HG02943 (cell line): ENCODE measurements around the gene SPDYE4.

Experiments
- ATAC-seq: cut with Tn5 transposase; IDR thresholded peaks from one replicate; pipeline ENCODE4 v1.9.1; 2021; ENCODE audit warnings: mild to moderate bottlenecking, low read depth, moderate library complexity; ENCODE audit not compliant: unreplicated experiment

The SPDYE4 gene

DNA sequence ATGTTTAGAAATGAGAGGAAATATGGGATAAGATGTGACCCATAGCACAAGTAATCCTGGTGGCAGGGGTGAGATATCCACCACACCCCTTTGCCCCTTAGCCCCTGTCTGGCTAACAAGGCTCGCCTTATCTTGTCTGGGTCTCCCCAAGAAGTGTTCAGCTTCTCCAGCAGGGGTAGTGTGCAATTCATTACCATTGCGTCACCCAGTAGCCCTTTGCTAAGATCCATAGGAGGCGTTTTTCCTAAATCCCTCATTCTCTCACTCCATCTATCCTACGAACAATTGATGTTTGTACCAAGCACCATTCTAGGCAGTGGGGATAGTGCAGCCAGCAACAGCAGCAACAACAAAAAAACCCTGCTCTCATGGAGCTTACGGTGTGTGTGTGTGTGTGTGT is 44.5 kb downstream of the SPDYE4 start:
- no peak for ATAC-seq

DNA sequence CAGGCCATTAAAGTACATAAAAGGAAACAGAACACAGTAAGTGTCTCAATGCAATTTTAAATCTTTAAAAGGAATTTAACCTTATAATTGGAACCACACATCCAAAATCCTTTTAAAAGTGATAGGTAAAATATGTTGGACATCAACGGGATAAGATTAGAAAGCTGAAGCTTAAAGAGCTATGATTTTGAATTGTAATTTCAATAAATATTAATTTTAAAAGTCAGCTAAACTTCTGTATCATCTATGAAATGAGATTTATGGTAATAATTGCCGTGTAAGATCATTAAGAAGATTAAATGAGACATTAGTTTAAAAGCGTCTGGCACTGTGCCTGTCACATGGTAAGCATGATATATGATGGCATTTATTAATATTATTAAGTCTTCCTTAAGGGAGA is 45.0 kb downstream of the SPDYE4 start:
- no peak for ATAC-seq

DNA sequence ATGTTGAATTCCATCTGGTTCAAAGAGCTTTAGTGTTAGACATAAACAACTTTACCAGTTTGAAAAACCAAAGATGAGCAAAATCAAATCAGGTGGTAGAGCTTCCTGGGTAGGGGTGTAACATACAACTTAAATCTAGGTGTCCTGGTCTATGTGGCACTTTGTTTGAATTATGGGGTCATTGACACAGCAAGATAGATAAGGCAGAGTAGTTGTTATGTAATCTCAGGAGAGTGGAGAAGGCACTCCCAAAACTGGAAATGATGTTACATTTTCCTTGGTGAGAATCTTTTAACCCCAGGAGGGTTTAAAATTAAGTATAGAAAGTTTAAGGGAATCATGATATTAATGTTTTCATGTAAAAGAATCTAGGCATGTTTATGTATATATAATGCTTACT is 45.6 kb downstream of the SPDYE4 start:
- no peak for ATAC-seq

DNA sequence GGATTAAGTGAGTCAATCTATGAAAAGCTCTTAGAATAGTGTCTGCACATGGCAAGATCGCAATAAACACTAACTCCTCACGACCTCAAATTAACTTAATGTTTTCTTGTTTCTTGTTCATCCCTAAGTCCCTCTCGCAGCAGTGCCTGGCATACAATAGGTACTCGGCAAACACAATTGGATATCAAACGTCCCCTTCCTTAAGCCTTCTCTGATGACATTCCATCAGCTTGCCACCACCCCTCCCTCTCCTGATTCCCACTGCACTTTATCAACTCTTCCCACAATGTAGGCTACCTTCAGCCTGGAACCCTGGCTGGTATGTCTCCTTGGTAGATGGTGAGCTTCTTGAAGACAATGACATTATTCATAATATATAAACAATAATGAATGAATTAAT is 47.1 kb downstream of the SPDYE4 start:
- ATAC-seq: no peak

DNA sequence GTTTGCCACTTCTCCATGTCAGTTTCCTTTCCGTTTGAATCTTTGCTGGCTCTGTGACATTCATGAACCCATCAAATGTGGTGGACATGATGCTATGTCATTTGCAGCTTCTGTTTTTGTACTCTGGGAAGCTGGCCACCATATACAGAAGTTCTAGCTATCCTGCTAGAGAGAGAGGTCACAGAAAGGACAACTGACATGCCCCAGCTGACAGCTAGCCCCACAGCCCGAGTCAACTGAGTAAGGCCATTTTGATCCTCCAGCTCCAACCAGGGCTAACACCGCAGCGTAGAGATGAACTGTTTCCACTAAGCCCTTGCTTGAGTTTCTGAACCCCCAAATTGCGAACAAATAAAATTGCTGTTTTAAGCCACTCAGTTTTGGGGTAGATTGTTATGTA is 47.5 kb downstream of the SPDYE4 start:
- ATAC-seq: no peak

DNA sequence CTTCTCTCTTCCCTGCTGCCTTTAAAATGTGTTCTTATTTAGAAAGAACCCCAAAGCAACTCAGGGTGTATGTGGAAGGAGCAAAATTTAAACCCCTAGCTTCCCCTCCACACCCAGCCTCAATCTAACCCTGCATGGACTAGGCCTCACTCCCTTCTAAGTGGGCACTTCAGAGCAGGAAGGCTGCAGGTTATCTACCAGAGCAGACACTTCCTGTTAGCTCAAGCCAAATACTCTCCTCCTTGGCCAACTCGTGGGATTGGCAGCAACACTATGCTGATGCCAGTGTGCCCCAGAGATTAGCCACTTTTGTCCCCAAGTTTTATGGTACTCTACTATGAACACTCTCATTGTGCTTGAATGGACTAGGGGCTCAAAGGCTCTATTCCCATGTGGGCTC is 49.3 kb downstream of the SPDYE4 start:
- ATAC-seq: no peak

DNA sequence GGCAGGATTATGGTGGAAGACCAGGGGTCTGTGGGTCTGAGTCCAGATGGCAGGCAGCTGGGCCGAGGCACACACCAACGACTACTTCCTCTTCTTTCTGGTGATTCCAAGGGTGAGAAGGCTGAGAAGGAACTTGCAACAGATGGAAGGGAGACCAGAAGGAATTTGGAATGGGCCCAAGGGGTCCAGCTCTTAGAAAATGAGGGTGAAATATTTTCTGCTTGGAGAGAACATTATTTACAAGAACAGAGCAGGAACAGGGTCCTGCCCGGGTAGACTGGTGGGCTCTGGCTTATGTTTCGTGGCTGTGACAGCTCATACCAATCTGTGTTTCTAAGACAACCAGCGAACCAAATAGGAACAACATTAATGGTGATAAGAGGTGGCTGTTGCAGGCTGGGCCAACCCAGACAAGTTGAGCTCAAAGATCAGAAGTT is 50.3 kb downstream of the SPDYE4 start:
- no peak for ATAC-seq

DNA sequence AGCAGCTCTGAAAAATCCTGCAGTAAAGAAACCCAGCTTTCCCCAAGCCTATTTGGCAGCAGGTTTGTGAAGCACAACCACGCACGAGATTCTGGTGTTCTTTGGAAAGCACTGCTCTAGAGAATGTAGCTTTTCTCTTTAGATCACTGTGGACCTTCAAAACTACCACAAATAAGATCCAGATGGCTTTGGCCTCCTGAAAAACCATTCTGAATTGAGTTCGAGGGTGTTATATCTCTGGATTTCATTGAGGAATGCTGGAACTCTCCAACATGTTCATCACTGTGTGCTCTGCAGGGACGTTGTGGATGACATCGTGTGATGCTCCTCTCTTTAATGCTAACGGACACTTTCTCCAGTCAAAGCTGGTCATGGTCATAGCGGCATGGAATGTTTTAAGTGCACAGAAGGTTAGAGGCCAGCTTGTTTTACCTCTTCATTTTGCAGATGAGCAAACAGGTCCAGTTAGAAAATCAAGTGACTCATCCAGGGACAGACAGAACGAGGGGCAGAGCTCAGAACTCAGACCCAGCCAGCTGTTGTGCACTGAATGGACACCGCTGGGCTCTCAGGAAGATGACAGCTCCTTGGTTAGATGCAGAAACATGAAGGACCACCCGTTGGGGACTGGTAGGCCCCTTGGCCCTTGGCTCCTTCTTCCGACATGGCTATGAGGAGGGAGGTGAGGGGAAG is 50.9 kb downstream of the SPDYE4 start:
- no peak for ATAC-seq

DNA sequence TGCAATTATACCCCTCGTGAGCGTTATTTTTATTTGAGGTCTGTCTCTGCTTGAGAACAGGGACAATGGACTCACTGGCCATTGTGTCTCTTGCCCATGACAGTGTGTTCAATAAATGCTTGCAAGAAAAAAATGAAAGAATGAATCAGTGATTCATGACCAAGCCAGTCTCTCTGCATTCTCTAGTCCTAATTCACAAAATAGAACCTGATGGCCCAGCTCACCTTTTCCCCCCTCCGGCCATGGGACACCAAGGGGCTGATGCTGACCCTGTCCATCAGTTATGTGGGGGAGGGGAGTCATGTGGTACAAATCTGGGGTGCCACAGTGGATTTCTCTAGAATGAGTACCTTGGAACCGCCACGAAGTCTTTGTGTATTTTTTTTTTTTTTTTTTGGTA is 51.9 kb downstream of the SPDYE4 start:
- ATAC-seq: no peak

DNA sequence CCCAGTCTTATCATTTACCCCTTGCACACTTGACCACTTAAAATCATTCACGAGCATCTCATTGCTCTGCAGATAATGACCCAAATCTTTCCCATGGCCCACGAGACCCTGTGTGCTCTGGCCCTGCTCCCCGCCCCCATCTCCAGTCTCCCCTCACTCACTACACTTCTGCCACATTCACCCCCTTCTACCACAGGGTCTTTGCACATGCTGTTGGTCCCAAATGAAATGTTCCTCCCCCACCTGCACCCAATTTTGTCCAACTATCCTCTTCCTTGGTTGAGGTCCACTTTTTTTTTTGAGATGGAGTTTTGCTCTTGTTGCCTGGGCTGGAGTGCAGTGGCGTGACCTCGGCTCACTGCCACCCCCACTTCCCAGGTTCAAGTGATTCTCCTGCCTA is 52.9 kb downstream of the SPDYE4 start:
- ATAC-seq: no peak

DNA sequence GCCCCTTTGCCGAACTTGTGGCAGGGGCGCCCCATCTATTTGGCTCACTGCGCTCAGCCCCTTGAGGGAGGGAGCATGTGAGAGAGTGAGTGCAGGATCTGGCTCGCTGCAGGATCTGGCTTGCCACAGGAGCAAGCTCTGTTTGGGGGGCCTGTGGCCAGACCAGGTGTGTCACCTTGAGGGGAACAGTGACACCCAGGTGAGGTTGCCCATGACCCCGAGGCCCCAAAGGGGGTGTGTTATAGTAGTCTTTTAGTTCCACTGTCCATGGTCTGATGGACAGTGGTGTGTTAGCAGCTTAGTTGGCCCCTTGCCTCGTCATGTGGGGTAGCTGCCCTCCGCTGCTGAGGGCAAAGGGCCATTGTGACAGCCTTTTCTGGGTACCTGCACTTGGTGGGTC is 55.3 kb downstream of the SPDYE4 start:
- no peak for ATAC-seq

DNA sequence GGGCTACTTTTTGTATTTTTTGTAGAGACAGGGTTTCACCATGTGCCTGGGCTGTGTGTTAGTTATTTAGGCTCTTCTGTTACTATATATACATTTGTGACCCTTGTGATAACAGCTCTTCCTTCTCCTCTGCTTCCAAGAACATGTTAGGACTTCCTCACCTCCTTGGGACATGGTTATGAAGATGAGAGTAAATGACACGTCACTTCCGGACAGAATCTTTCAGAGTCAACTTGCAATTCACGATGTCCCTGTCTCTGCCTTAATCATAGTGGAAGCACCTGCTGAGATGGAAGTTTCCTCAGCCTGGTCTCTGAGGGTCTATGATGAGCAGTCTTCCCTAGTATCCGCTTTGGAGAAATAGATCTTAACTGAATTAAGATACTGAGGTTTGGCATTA is 56.6 kb downstream of the SPDYE4 start:
- no peak for ATAC-seq

DNA sequence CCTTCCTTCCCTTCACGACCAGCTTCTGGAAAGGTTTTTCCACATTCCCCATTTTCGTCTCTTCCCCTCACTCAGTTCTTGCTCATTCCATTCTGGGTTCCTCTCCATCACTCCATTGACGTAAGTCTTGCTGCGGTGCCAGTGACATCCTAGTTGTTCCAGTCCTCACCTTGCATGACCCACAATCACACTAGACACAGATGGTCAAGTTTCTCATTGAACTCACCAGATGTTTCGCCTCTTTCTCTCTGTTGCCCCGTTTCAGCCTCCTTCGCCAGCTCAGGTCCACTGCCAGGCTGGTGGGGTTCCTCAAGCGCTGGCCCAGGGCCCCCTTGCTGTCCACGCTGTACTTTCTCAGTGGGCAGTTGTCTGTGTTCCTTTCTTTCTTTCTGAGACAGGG is 57.1 kb downstream of the SPDYE4 start:
- no peak for ATAC-seq
